ENCODE measurements around the gene RBM33. TPM values are rescaled to one million over a fixed set of nuclear protein-coding genes. Genes with fewer than 3 reads are reported as not detected.
A peak's percentile ranks its signal among the peaks of the same experiment; 100 is the strongest.

The RBM33 gene
- total and polyA plus RNA-seq, 2 of the 8 experiments (the other 6 are each of a cell fraction or from before 2014, with no cell fraction given), result 16.5 to 64.6 TPM

- Histone ChIP-seq H2AK5ac (ENCODE audit: low read depth, low read length) (no peak overlapping the region), H2AFZ (ENCODE audit: low read length) (no peak overlapping the region), H3K27ac (ENCODE audit: low read depth, low read length) (no peak overlapping the region), H3K23me2 (ENCODE audit: low read depth, low read length) (peaks cover 7% of the 10 kb centered on the region; the same call in 1 of the 2 replicates), H3K9ac (replicated peaks in 1 of 4; ENCODE audit: extremely low read depth in 1 of 4, low read depth in 3 of 4, low read length in 3 of 4) (no peak overlapping the region), H3K9me3 (ENCODE audit: insufficient read depth in 2 of 2, low read depth in 1 of 2, low read length in 1 of 2) (no peaks in the 10 kb centered on the region), H3K79me1 (ENCODE audit: low read depth, low read length) (no peaks in the 10 kb centered on the region), H3K56ac (replicated peaks; ENCODE audit: insufficient read length, low read depth, low read length) (no peak overlapping the region), H3K4ac (replicated peaks; ENCODE audit: insufficient read length, low read depth, low read length) (no peak overlapping the region), H2BK12ac (ENCODE audit: low read depth, low read length) (no peak overlapping the region), H3K14ac (ENCODE audit: insufficient read length) (no peak overlapping the region), H4K5ac (ENCODE audit: insufficient read length, low read depth, low read length) (no peak overlapping the region), H3K23ac (ENCODE audit: insufficient read length) (no peak overlapping the region), H2BK120ac (replicated peaks; ENCODE audit: low read depth, low read length) (no peak overlapping the region), H3K27me3 (replicated peaks in 1 of 4; ENCODE audit: control insufficient read depth in 3 of 4, extremely low read depth in 1 of 4, insufficient read depth in 3 of 4, low read length in 3 of 4) (peaks cover 89 to 100% (median 99%) of the 10 kb centered on the region in 4 experiments), H3K36me3 (ENCODE audit: control insufficient read depth in 2 of 4, insufficient read depth in 4 of 4, low read length in 3 of 4) (0 out of 8 replicates have a peak, but pooled peaks cover 0 to 3% (median 0%) of the 10 kb centered on the region in 4 experiments), H3K18ac (ENCODE audit: extremely low read depth, low read length) (no peak overlapping the region), H4K8ac (ENCODE audit: extremely low read depth, insufficient read depth, low read length) (no peak overlapping the region), H4K91ac (replicated peaks; ENCODE audit: insufficient read length, low read length) (no peak overlapping the region), H2BK15ac (ENCODE audit: low read length) (no peak overlapping the region), H2BK20ac (ENCODE audit: low read length) (no peak overlapping the region), H4K20me1 (replicated peaks in 1 of 2; ENCODE audit: control insufficient read depth in 1 of 2, insufficient read depth in 2 of 2, low read length in 2 of 2) (peaks cover 20 to 34% of the 10 kb centered on the region in 2 experiments), H3K79me2 (ENCODE audit: control insufficient read depth in 1 of 2, insufficient read depth in 2 of 2, low read length in 2 of 2) (no peaks in the 10 kb centered on the region), H3K4me2 (ENCODE audit: insufficient read depth in 1 of 2, low read depth in 2 of 2, low read length in 2 of 2) (peak overlapping the region; percentile 40 to 73), H3K4me3 (ENCODE audit: extremely low read depth in 1 of 4, insufficient read depth in 2 of 4, low read depth in 3 of 4, low read length in 4 of 4) (peak overlapping the region in 2 of 4 experiments; percentile 6 to 56; a peak in 6 of 8 replicates), H3K4me1 (replicated peaks in 1 of 4; ENCODE audit: control insufficient read depth in 3 of 4, insufficient read depth in 4 of 4, low read length in 3 of 4) (peaks cover 8 to 69% (median 46%) of the 10 kb centered on the region in 4 experiments), H2BK5ac (ENCODE audit: low read depth, low read length) (no peak overlapping the region)
- ChIA-PET POLR2A (ENCODE audit: partially characterized antibody) (no interaction called here), CTCF (ENCODE audit: partially characterized antibody) (interaction anchor here (1.1 to 1.2 kb wide), 2 partner anchors 23 to 830 kb away, joined by 3 read pairs; no protein-coding TSS in a partner anchor)
- no peak for FAIRE-seq
- 0% methylated on average over 14 of the region's 43 CpGs; no CpG with 5 or more reads in 1 of the 2 experiments for WGBS, 2 experiments (ENCODE audit: extremely low coverage in 1 of 2, insufficient coverage in 1 of 2, insufficient read length in 1 of 2, insufficient replicate concordance in 2 of 2, low coverage in 1 of 2, low lambda C conversion rate in 2 of 2, missing lambda C conversion rate in 1 of 2)
- TF ChIP-seq CHD2 (IDR thresholded peaks at IDR 0.05; ENCODE audit: low read length) (no peak), SUZ12 (IDR thresholded peaks at IDR 0.05; ENCODE audit: low read length) (no peak), KDM1A (IDR thresholded peaks at IDR 0.05; ENCODE audit: borderline replicate concordance, low read length) (0 out of 2 replicates have a peak, but pooled peaks have one; percentile 14), EZH2 (IDR thresholded peaks at IDR 0.05; ENCODE audit: low read depth, low read length, severe bottlenecking) (peak; percentile 8), KDM4A (IDR thresholded peaks at IDR 0.05; ENCODE audit: low read depth, low read length, severe bottlenecking) (peak; percentile 9), PHF8 (conservative IDR thresholded peaks at IDR 0.05; ENCODE audit: low read depth, low read length) (no peak), RNF2 (IDR thresholded peaks at IDR 0.05; ENCODE audit: borderline replicate concordance, low read depth, low read length, missing control alignments, poor library complexity, severe bottlenecking) (peak; percentile 59)
- DNase-seq (ENCODE audit: low read depth in 1 of 2, low spot score in 2 of 2), result no peak
Measured at GRCh38 chr7:155809332-155809946, 165.0 kb downstream of the RBM33 start.
